Stimulated activated effector memory CD8-positive, alpha-beta T cell treated with anti-CD3 and anti-CD28 coated beads, Interleukin-12 subunit alpha, Interleukin-12 subunit beta, amount 100 ng/mL, for 72 hours (primary cell): Measurements from ENCODE around the gene CNST.
A peak's percentile ranks its signal among the peaks of the same experiment; 100 is the strongest.

Source experiments
- ATAC-seq: fragments of 150-1000 bp; cut with Tn5 transposase; 2 replicates; pipeline ENCODE4 v1.10.0; 2021
- DNase-seq, 2 donors: peaks; one replicate each; pipeline ENCODE4 v3.0.0; 2021 to 2022; ENCODE audit warnings: low spot score in 2 of 2
- H3K27ac Mint-ChIP-seq: one replicate; pipeline ENCODE4 v1.8.0; 2022; ENCODE audit warnings: mild to moderate bottlenecking, mixed read lengths
- H3K36me3 Mint-ChIP-seq: one replicate; pipeline ENCODE4 v1.8.0; 2022; ENCODE audit warnings: mild to moderate bottlenecking, mixed read lengths
- H3K4me1 Mint-ChIP-seq: one replicate; pipeline ENCODE4 v1.8.0; 2022; ENCODE audit warnings: mixed read lengths
- H3K4me3 Mint-ChIP-seq: one replicate; pipeline ENCODE4 v1.8.0; 2022; ENCODE audit warnings: mild to moderate bottlenecking, mixed read lengths
- H3K9me3 Mint-ChIP-seq: one replicate; pipeline ENCODE4 v1.8.0; 2022; ENCODE audit warnings: mixed read lengths

The CNST gene, protein sequence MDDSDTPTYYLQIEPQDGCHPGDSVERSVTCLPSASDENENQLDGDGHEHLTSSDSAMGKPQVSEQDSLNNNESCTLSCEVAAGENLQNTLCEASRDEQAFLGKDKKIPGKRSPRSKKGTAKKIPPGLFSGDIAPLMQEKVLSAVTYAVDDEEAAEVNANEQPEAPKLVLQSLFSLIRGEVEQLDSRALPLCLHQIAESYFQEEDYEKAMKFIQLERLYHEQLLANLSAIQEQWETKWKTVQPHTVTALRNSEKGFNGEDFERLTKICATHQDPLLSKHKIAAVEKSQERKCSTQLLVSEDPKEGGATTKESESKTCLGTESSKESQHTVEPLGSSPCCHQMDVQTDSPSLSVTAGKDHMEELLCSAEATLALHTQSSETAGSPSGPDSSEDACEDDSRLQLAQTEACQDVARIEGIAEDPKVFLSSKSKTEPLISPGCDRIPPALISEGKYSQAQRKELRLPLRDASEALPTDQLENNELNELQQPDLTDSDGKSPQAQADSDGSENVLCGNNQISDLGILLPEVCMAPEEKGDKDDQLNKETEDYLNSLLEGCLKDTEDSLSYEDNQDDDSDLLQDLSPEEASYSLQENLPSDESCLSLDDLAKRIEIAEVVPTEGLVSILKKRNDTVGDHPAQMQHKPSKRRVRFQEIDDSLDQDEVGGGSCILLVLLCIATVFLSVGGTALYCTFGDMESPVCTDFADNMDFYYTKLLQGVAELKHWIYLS

DNA sequence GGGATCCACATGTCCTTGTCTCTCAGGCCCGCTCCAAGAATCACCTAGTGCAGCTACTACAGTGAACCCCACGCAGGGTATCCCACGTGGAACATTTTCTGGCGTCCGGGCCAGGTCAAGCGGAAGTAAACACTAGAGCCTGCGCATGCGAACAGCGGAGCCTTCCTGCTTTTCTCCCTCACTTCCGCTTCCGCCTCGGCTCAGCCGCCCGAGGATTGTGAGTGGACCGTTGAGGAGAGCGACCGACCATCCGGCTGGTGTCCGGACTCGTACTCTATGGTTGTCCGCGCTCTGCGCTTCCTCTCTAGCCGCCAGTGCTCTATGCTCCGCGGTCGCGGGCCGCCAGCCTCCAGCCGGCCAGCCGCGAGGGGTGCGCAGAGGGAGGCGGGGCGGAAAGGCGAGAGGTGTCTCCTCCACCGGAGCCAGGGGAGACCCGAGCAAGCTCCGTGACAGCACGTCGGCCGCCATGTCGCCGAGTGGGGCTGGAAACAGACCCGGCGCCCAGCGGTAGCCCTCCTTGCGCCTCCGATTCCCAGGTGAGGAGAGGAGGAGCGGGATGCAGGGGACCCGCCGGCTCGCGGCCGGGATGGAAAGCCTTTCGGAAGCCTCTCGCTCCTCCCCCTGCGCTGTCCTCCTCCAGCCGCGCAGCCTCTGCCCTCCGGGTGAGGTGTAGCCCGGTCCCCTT, at the start of gene CNST, which contains the start of gene TFB2M:
Gene CNST (plus strand): TSS at position 329 of the 685 bp plus-strand sequence. CDS start 25,107 bp downstream, outside the sequence.
Gene TFB2M (minus strand): TSS at position 134 of the 685 bp plus-strand sequence. CDS start 123 bp downstream, at position 11.
- peak within 1 kb of the TSS; percentile 95 for H3K27ac Mint-ChIP-seq
- ATAC-seq (peak; percentile 95), DNase-seq (peak; percentile 96 to 99)
- H3K4me1 Mint-ChIP-seq: peaks cover 35% of the 10 kb centered on the region
- H3K9me3 Mint-ChIP-seq: no peaks in the 10 kb centered on the region
- H3K4me3 Mint-ChIP-seq: peak within 1 kb of the TSS; percentile 91
- H3K36me3 Mint-ChIP-seq: peaks cover 59% of the 10 kb centered on the region

DNA sequence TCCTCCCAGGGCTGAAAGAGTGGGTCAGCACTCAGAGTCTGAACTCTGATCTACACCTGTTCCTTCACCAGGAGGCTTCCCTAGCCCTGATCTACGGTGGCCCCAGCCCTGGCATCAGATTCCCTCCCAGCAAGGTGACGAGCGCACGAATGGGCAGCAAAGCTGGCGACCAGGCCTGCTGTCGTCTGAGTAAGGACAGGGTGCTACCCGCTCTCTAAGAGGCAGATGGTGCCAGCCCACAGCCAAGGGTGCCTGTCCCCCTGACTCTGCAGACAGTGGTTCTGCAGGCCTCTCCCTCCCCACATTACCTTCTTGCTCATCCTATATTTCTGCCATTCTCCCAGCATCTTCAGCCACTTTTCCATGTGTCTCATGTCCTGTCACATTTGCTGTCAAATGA, 48.9 kb upstream of the CNST start:
- Mint-ChIP-seq H3K9me3 (no peaks in the 10 kb centered on the region), H3K27ac (no peak overlapping the region), H3K4me3 (no peak overlapping the region), H3K36me3 (no peaks in the 10 kb centered on the region), H3K4me1 (peaks cover 8% of the 10 kb centered on the region)
- ATAC-seq (no peak), DNase-seq (no peak)

DNA sequence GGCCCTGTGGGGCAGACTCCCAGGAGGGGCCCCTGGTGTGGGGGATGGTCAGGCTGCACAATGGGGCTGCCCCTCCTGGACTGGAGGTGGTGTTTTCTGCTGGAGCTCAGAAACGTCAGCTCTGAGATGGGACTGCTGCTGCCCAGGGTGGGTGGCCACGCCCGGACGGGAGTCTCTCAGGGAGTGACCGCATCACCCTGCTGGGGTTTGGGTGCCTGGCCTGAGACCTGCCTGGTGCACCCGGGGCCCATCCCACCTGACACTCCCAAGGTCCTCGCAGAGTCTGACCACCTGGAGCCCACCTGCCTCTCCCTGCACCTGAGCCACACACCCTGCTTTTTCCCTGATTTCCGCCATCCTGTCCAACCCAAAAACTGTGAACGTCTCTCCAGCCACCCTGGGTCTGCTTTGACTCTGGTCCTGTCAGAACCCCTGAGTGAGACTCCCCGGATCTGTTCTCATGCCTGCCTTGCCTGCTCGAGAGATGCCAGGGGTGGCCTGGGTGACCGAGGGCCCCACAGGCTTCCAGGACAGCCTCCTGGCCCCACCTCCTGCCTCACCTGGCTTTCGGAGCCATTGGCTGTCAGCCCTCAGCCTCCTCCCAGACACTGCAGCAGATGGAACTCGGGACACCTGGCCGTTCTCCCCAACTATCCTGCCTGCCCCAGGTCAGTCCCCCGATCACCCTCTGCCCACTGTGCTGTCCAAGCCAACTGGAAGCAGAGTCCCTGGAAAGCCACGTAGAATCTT, 47.6 kb upstream of the CNST start:
- Mint-ChIP-seq H3K4me1 (peaks cover 8% of the 10 kb centered on the region), H3K9me3 (no peaks in the 10 kb centered on the region), H3K4me3 (no peak overlapping the region), H3K27ac (peak overlapping the region; percentile 43), H3K36me3 (no peaks in the 10 kb centered on the region)
- ATAC-seq (no peak), DNase-seq (no peak)

DNA sequence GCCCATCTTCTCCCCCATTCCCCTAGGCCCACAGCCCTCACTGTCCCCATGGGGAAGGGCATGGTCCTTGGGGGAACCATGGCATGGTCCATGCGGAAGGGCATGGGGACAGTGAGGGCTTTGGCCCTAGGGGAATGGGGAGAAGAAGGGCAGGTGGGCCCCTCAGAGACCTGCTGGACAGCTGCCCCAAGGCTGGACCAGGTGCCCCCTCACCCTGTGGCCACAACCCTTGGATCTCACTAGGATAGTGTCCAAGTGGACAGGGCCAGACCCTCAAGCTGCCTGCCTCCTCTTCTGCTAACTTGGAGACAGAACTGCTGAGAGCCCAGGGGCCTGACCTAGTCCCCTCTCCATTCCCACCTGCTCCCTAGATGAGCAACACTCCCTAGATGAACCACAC, 46.7 kb upstream of the CNST start:
- Mint-ChIP-seq H3K9me3 (no peaks in the 10 kb centered on the region), H3K36me3 (no peaks in the 10 kb centered on the region), H3K4me3 (no peak overlapping the region), H3K27ac (no peak overlapping the region), H3K4me1 (peaks cover 2% of the 10 kb centered on the region)
- ATAC-seq (no peak), DNase-seq (no peak)

DNA sequence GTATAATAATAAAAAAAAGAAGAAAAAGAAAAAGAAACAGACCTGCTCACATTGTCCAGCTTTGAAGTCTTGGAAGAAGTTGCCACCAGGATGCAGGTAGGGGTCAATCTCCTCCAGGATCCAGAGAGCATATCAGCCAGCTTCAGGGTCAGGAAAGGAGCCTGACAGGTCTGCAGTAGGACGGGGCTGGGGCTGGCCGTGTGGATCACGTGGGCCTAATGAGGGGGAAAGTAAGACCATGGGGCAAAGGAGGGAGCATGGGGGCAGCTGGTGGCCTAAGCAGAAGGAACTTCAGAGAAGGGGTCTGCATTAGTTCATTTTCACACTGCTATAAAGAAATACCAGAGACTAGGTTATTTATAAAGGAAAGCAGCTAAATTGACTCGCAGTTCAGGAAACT, 39.9 kb upstream of the CNST start:
- H3K27ac Mint-ChIP-seq: peak overlapping the region; percentile 94
- DNase-seq (no peak), ATAC-seq (no peak)
- peaks cover 1% of the 10 kb centered on the region for H3K9me3 Mint-ChIP-seq
- peaks cover 15% of the 10 kb centered on the region for H3K4me1 Mint-ChIP-seq
- no peak overlapping the region for H3K4me3 Mint-ChIP-seq
- H3K36me3 Mint-ChIP-seq: no peaks in the 10 kb centered on the region

DNA sequence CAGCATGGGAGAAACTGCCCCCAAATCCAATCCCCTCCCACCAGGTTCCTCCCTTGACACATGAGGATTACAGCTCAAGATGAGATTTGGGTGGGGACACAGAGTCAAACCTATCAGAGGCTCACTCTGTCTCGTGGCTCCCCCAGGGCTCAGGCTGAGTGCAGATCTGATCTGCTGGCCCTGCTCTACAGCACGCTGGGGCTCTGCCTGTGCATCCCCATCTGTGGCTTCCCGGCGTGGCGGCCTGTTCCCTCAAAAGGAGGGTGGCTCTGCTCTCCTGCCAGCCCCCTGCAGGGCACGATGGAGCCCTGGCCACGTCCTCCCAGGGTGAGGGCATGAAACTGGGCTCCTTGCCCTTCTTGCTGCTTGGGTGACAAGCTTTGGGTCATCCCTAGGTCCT, 39.3 kb upstream of the CNST start:
- peaks cover 3% of the 10 kb centered on the region for H3K9me3 Mint-ChIP-seq
- H3K36me3 Mint-ChIP-seq: no peaks in the 10 kb centered on the region
- H3K4me1 Mint-ChIP-seq: peaks cover 15% of the 10 kb centered on the region
- H3K27ac Mint-ChIP-seq: peak overlapping the region; percentile 94
- no peak for DNase-seq
- no peak for ATAC-seq
- peak overlapping the region; percentile 34 for H3K4me3 Mint-ChIP-seq

DNA sequence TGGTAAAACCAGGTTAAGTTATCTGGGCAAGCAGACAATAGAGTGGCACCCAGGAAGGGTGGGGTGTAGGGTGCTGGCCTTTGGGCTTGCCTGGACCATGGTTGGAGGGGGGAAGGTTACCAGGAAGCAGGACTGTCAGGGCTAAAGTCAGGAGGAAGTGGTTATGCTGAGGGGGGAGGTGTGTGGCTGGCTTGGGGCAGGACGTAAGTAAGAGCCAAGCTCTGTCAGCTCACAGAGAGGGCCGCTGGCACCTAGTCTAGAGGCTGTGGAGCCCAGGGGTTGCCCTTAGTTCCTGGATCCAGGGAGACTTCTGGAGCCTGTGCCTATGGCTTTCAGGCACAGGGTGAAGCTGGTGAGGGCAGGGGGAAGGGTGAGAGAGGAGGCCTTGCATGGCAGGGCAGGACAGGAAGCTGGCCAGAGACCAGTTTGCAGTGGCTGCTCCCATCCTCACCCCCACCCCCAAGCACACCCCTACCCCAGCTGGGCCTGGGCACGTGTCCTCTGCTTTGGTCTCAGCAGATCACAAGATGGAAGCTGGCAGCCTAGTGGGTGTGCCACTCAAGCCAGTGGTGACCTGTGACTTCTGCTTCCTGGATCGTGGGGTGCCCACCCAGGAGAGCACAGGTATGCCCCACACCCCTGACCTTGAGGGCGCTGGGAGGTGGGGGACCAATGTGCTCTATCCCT, 38.7 kb upstream of the CNST start:
- peaks cover 15% of the 10 kb centered on the region for H3K4me1 Mint-ChIP-seq
- peak overlapping the region; percentile 94 for H3K27ac Mint-ChIP-seq
- DNase-seq (no peak), ATAC-seq (peak; percentile 76)
- no peaks in the 10 kb centered on the region for H3K36me3 Mint-ChIP-seq
- H3K4me3 Mint-ChIP-seq: peak overlapping the region; percentile 34
- peaks cover 3% of the 10 kb centered on the region for H3K9me3 Mint-ChIP-seq

DNA sequence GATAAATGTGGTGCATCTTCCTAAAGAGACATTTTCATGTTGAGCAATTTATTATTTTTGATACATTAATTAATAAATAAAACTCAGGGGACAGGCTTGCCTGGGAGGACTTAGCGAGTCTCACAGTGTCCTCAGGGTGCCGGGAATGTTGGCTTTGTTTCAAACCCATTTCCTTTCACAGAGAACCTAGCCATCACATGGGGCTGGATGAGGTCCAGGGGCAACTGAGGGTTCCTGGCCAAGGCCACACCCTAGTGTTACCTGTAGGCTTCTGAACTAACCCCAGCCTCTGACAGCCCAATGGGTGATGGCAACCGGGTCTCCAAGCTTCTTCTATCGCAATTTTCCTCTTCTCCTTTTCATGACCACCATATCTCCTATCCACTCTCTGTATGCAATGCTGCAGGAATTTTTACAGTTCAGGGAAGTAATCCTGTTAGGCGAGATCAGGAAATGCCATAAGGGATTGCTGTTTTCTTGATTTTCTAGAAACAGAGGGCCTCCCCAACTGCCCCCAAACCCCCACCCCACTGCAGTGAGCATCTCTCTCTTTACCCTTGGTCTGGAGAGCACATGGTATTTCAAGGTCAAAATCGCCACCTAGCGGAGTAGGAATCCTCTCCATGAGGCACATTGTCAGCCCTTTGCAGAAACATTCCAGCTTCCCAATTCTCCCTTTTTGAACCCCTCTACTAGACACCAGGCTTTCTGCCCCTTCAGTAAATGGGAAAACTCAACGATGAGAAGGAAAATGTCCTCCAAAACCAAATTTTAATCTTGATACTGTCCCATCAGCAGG, 37.1 kb upstream of the CNST start:
- peaks cover 15% of the 10 kb centered on the region for H3K4me1 Mint-ChIP-seq
- H3K9me3 Mint-ChIP-seq: peaks cover 3% of the 10 kb centered on the region

DNA sequence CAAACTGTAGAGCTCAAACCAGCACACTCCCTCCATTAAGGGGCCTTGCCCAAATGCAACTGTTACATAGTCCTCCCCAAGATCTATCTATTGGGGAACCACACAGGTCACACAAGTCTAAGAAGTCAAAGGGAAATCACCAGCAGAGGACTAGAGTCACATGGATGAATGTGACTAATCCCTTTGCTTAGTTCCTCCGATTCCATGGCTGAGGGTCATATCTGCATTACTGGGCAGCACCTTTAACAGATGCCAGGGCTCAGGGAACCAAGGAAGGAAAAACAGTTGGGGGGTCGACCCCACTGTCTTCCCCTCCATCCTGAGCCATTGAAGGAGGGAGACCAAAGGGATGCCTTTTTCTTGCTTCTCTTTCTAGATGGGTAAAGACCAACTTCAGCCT, 35.8 kb upstream of the CNST start:
- H3K36me3 Mint-ChIP-seq: no peaks in the 10 kb centered on the region

More for the DNA sequence above, 37.1 kb upstream of the CNST start:
- Mint-ChIP-seq H3K27ac (no peak overlapping the region), H3K36me3 (no peaks in the 10 kb centered on the region), H3K4me3 (no peak overlapping the region)
- no peak for ATAC-seq
- no peak for DNase-seq

DNA sequence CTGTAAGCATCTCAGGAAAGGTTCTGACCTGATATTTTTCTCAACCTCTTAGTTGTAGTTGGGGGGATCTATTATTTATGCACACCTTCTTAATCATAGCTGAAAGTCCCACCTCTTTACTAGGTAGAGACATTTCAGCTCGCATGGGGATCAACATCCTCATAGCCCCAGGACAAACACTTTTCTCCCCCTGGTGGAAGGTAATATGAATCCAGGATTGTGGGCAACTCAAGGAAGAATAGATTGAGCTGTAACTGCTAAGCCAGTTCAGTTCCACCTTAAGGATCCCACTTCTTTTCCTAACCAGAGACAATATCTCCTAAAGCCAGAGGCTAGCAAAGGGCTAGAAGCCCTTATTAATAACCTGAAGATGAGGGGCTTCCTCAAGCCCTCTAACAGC, 33.7 kb upstream of the CNST start:
- Mint-ChIP-seq H3K4me3 (no peak overlapping the region), H3K36me3 (no peaks in the 10 kb centered on the region), H3K27ac (no peak overlapping the region), H3K4me1 (peaks cover 9% of the 10 kb centered on the region), H3K9me3 (peaks cover 3% of the 10 kb centered on the region)
- DNase-seq: no peak
- ATAC-seq: no peak

More for the DNA sequence above, 35.8 kb upstream of the CNST start:
- Mint-ChIP-seq H3K9me3 (peaks cover 3% of the 10 kb centered on the region), H3K4me1 (peaks cover 15% of the 10 kb centered on the region), H3K27ac (no peak overlapping the region), H3K4me3 (no peak overlapping the region)
- ATAC-seq (no peak), DNase-seq (no peak)

DNA sequence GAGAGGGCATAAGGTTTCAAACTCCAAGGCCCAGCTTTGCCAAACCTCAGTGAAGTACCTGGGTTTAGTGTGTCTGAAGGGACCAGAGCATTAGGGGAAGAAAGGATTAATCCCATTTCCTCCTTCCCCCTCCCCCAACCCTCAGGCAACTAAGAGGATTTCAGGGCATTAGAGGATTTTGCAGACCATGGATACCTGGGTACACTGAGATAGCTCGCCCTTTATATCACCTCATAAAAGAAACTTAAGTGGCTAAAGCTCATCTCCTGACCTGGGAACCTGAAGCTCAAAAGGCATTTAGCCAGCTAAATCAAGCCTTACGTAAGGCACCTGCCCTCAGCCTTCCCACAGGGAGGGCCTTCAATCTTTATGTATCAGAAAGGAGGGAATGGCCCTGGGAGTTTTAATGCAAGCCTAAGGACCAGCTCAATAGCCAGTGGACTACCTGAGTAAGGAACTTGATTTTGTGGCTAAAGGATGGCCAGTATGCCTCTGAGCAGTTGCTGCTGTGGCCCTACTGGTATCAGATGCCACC, 32.8 kb upstream of the CNST start:
- Mint-ChIP-seq H3K4me1 (peaks cover under 1% of the 10 kb centered on the region), H3K9me3 (peaks cover 3% of the 10 kb centered on the region), H3K36me3 (no peaks in the 10 kb centered on the region), H3K4me3 (no peak overlapping the region), H3K27ac (no peak overlapping the region)
- ATAC-seq (no peak), DNase-seq (no peak)

DNA sequence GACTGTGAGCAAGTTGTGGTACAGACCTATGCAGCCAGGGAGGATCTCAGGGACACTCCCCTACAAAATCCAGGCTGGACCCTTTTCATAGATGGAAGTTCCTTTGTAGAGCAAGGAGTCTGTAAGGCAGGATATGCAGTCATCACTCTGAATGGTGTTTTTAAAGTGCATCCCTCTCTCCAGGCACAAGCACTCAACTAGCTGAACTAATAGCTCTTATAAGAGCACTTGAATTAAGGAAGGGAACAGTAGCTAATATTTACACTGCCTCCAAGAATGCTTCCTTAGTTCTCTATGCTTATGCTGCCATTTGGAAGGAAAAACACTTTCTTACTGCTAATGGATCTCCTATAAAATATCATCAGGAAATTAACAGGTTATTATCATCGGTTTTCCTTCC, 32.1 kb upstream of the CNST start:
- H3K36me3 Mint-ChIP-seq: no peaks in the 10 kb centered on the region
- no peak overlapping the region for H3K27ac Mint-ChIP-seq
- no peak overlapping the region for H3K4me3 Mint-ChIP-seq
- DNase-seq: no peak
- H3K9me3 Mint-ChIP-seq: peaks cover 3% of the 10 kb centered on the region
- no peaks in the 10 kb centered on the region for H3K4me1 Mint-ChIP-seq
- ATAC-seq: no peak

DNA sequence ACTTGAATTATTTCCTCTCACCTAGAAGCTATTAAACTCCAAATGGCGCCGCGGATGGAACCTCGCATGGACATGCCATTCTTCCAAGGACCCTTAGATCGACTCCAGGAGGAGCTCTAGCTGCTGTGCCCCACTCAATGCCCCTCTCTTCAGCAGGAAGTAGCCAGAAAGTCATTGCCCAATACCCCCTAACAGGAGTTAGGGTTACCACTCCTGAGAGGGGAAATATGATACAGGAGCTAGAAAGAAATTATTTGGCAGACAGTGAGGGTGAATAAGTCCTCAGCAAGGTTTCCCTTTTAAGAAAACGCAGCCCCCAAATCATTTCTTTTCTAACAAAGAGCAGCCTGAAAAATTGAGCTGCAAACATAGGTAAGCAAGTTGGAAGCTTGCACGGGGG, 28.8 kb upstream of the CNST start:
- no peaks in the 10 kb centered on the region for H3K9me3 Mint-ChIP-seq

More for the DNA sequence above, 28.8 kb upstream of the CNST start:
- Mint-ChIP-seq H3K4me3 (no peak overlapping the region), H3K36me3 (peaks cover 29% of the 10 kb centered on the region), H3K27ac (no peak overlapping the region), H3K4me1 (no peaks in the 10 kb centered on the region)
- DNase-seq (no peak), ATAC-seq (no peak)
